HG03060 (cell line): ENCODE results near the gene JAZF1.
"Not testable (repeated sequence)": the region's sequence is repeated elsewhere in the genome, so short reads cannot be mapped to it uniquely, and the experiment has no call there.

Experiments used
- ATAC-seq: cut with Tn5 transposase; IDR thresholded peaks from one replicate; pipeline ENCODE4 v1.9.1; 2021; ENCODE audit warnings: low read depth, moderate number of reproducible peaks; ENCODE audit not compliant: unreplicated experiment

JAZF1 gene

GRCh38 chr7:28020302-28020940 is 160.2 kb downstream of the JAZF1 start:
- ATAC-seq = no peak

- no peak for ATAC-seq
These were observed 161.6 kb downstream of the JAZF1 start for GRCh38 chr7:28018856-28019465.

GRCh38 chr7:28018446-28018845 is 162.1 kb downstream of the JAZF1 start:
- ATAC-seq = no peak

GRCh38 chr7:28018020-28018419 is 162.6 kb downstream of the JAZF1 start:
- ATAC-seq = no peak

GRCh38 chr7:28017372-28017771 is 163.2 kb downstream of the JAZF1 start:
- ATAC-seq = no peak

GRCh38 chr7:28016297-28016696 is 164.3 kb downstream of the JAZF1 start:
- ATAC-seq = no peak

GRCh38 chr7:28015169-28015568 is 165.4 kb downstream of the JAZF1 start:
- ATAC-seq = no peak

- not testable (repeated sequence) for ATAC-seq
These were observed 166.3 kb downstream of the JAZF1 start for GRCh38 chr7:28014340-28014739.

GRCh38 chr7:28013441-28013840 is 167.2 kb downstream of the JAZF1 start:
- ATAC-seq = no peak

- no peak for ATAC-seq
These were observed 167.6 kb downstream of the JAZF1 start for GRCh38 chr7:28013019-28013418.

- no peak for ATAC-seq
These were observed 171.7 kb downstream of the JAZF1 start for GRCh38 chr7:28008911-28009310.

GRCh38 chr7:28008171-28008570 is 172.4 kb downstream of the JAZF1 start:
- no peak for ATAC-seq

GRCh38 chr7:28006491-28006890 is 174.1 kb downstream of the JAZF1 start:
- ATAC-seq = no peak

GRCh38 chr7:28005847-28006231 is 174.8 kb downstream of the JAZF1 start:
- no peak for ATAC-seq

GRCh38 chr7:28005075-28005846 is 175.3 kb downstream of the JAZF1 start:
- no peak for ATAC-seq

- no peak for ATAC-seq
These were observed 177.2 kb downstream of the JAZF1 start for GRCh38 chr7:28003408-28003807.

GRCh38 chr7:28002638-28003037 is 178.0 kb downstream of the JAZF1 start:
- ATAC-seq = no peak

- ATAC-seq = no peak
These were observed 178.7 kb downstream of the JAZF1 start for GRCh38 chr7:28001896-28002295.

GRCh38 chr7:27999829-28000228 is 180.8 kb downstream of the JAZF1 start:
- ATAC-seq = no peak

- no peak for ATAC-seq
These were observed 182.2 kb downstream of the JAZF1 start for GRCh38 chr7:27998382-27998781.

- no peak for ATAC-seq
These were observed 183.3 kb downstream of the JAZF1 start for GRCh38 chr7:27997188-27997707.

GRCh38 chr7:27996141-27996540 is 184.5 kb downstream of the JAZF1 start:
- no peak for ATAC-seq
